MCF 10A (cell line): ENCODE measurements around the gene CEMP1. TPM values are rescaled to one million over a fixed set of nuclear protein-coding genes. Genes with fewer than 3 reads are reported as not detected.

Experiments used
- BruUV-seq: library from RNA; stranded (reverse); fragments of 400-500 nt; replicated peaks from 2 replicates; lab custom pipeline; 2021; lab: Mats Ljungman, UMichigan
- CTCF ChIA-PET: fragments of 300-600 bp; sonication (Branson Sonifier 250); formaldehyde crosslinking; extraction: SDS; loops from one replicate; lab custom pipeline; 2021; ENCODE audit warnings: antibody characterized with exemption, inconsistent platforms; lab: Yijun Ruan, JAX
- POLR2A ChIA-PET: fragments of 300-600, 350-650 bp; sonication (Branson Sonifier 250); formaldehyde crosslinking; extraction: SDS; loops from one replicate; lab custom pipeline; 2020; ENCODE audit warnings: antibody characterized with exemption, inconsistent platforms; lab: Yijun Ruan, JAX
- DNase-seq: peaks from one replicate; pipeline ENCODE4 v3.0.0-alpha.2; 2018; ENCODE audit not compliant: unreplicated experiment
- H3K27ac Mint-ChIP-seq: one replicate; pipeline ENCODE4 v1.8.0; 2022; ENCODE audit warnings: mild to moderate bottlenecking, low read depth, mixed read lengths; ENCODE audit not compliant: unreplicated experiment
- H3K27me3 Mint-ChIP-seq: one replicate; pipeline ENCODE4 v1.8.0; 2022; ENCODE audit warnings: mixed read lengths; ENCODE audit not compliant: insufficient read depth, unreplicated experiment
- H3K36me3 Mint-ChIP-seq: one replicate; pipeline ENCODE4 v1.8.0; 2022; ENCODE audit warnings: mild to moderate bottlenecking, moderate library complexity, mixed read lengths; ENCODE audit not compliant: insufficient read depth, unreplicated experiment
- H3K4me1 Mint-ChIP-seq: one replicate; pipeline ENCODE4 v1.8.0; 2022; ENCODE audit warnings: mixed read lengths; ENCODE audit not compliant: insufficient read depth, unreplicated experiment
- H3K4me3 Mint-ChIP-seq: one replicate; pipeline ENCODE4 v1.8.0; 2022; ENCODE audit warnings: mild to moderate bottlenecking, moderate library complexity, mixed read lengths; ENCODE audit not compliant: unreplicated experiment
- H3K9me3 Mint-ChIP-seq: one replicate; pipeline ENCODE4 v1.8.0; 2022; ENCODE audit warnings: mixed read lengths; ENCODE audit not compliant: unreplicated experiment
- CTCF ChIP-seq: fragments of 200-600 bp; IDR thresholded peaks from one replicate; pipeline ENCODE4 v1.8.0; 2022; ENCODE audit warnings: antibody characterized with exemption, mild to moderate bottlenecking; ENCODE audit not compliant: unreplicated experiment
- intact Hi-C: fragments of 100-400 bp; cut with micrococcal nuclease; formaldehyde crosslinking; loops from 2 replicates; pipeline ENCODE4 v1.14.1; 2022
- total RNA-seq: library from RNA; stranded (reverse); gene quantifications from 2 replicates; pipeline ENCODE4 v1.2.3, GENCODE V29; 2022

CEMP1 gene
- total RNA-seq, 1 experiment from 2014 or later: not detected

- TF ChIP-seq CTCF: no peak
- H3K27ac Mint-ChIP-seq: peak overlapping the region; percentile 7
- intact Hi-C loops: no loop called here
- ChIA-PET POLR2A (interaction anchor here (0.6 kb wide), 1 partner anchor 254 kb away, joined by 3 read pairs; the partner anchor contains the start of gene ECI1), CTCF (interaction anchor here (0.5 kb wide), 1 partner anchor 88 kb away, joined by 3 read pairs; no protein-coding TSS in a partner anchor)
- no peaks in the 10 kb centered on the region for H3K27me3 Mint-ChIP-seq
- DNase-seq: no peak
- no peaks in the 10 kb centered on the region for H3K36me3 Mint-ChIP-seq
- no TSS peak for BruUV-seq
- H3K4me1 Mint-ChIP-seq: no peaks in the 10 kb centered on the region
- no peak overlapping the region for H3K4me3 Mint-ChIP-seq
- H3K9me3 Mint-ChIP-seq: no peaks in the 10 kb centered on the region
Observed at GRCh38 chr16:2505695-2506094, 25.5 kb downstream of the CEMP1 start.

DNA sequence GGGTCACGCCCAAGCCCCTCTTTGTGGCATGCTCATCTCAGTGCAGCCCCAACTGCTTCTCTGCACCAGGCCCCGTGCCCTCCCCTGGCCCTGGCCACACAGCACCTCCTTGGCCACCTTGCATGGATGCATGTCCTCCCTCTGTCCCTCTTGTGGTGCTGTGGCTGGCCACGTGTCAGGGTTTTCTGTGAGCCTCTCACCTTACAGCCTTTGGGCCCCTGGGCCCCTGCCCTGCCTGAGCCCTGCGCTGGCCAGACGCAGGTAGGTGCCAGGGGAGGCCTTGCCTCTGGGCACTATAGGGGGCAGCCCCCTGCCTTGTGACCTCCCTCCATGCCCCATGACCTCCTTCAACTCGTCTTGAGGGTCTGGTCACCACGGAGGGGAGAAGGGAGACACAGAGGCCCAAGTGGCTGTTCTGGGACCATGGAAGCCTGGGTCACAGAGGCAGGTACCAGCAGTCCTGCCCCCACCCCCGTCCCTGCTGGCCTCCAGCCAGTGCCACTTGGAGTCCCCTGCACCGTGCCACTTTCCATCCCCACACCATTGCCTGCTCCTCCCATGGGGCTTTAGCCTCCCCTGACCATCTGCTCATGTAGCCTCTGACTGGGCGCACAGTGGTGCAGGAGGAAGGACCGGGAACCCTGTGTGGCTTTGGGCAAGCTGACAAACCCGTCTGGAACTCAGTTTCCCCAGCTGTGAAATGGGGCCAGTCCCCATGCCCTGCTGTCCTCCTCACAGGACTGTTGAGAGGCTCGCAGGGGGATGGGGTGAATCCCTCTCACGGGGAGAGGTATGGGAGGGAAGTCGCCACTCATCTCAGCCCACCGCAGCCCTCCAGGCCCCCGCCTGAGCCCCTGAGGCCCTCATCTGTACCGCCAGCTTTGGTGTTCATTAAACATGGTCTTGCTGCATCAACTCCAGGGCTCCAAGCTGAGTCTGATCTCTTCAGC is 29.0 kb downstream of the CEMP1 start:
- ChIA-PET CTCF (interaction anchor here (0.6 to 2.8 kb wide), 16 partner anchors 8 to 305 kb away, joined by 3 to 15 read pairs (median 4); partner anchors contain the start of gene CCNF), POLR2A (interaction anchor here (1.4 to 1.5 kb wide), 3 partner anchors 72 to 250 kb away, joined by 4 to 11 read pairs (median 4); partner anchors contain the start of genes CCNF and ECI1)

GRCh38 chr16:2500918-2501750 is 30.1 kb downstream of the CEMP1 start:
- TF ChIP-seq CTCF: peak; percentile 99
- Mint-ChIP-seq H3K27me3 (no peaks in the 10 kb centered on the region), H3K4me3 (no peak overlapping the region), H3K36me3 (peaks cover 13% of the 10 kb centered on the region), H3K9me3 (no peaks in the 10 kb centered on the region), H3K27ac (no peak overlapping the region), H3K4me1 (peaks cover 5% of the 10 kb centered on the region)
- ChIA-PET POLR2A (interaction anchor here (0.6 to 1.6 kb wide), 5 partner anchors 12 to 249 kb away, joined by 3 to 11 read pairs (median 4); partner anchors contain the start of genes CCNF and ECI1), CTCF (interaction anchor here (0.6 to 2.8 kb wide), 19 partner anchors 9 to 304 kb away, joined by 3 to 15 read pairs (median 4); partner anchors contain the start of gene CCNF)
- no TSS peak for BruUV-seq
- intact Hi-C loops: loop anchor here (1.0 to 2.0 kb wide), 2 partner anchors 161 to 306 kb away; partner anchors contain the start of gene ABCA3
- peak; percentile 62 for DNase-seq

More for the DNA sequence above, 29.0 kb downstream of the CEMP1 start:
- Mint-ChIP-seq H3K27ac (no peak overlapping the region), H3K36me3 (peaks cover 8% of the 10 kb centered on the region), H3K27me3 (no peaks in the 10 kb centered on the region), H3K9me3 (no peaks in the 10 kb centered on the region), H3K4me1 (peaks cover 5% of the 10 kb centered on the region), H3K4me3 (no peak overlapping the region)
- no TSS peak for BruUV-seq
- TF ChIP-seq CTCF: no peak
- intact Hi-C loops: loop anchor here (1.0 to 2.0 kb wide), 2 partner anchors 162 to 307 kb away; partner anchors contain the start of gene ABCA3
- no peak for DNase-seq
